ENCODE measurements around the gene MDM4.

Gene MDM4

DNA sequence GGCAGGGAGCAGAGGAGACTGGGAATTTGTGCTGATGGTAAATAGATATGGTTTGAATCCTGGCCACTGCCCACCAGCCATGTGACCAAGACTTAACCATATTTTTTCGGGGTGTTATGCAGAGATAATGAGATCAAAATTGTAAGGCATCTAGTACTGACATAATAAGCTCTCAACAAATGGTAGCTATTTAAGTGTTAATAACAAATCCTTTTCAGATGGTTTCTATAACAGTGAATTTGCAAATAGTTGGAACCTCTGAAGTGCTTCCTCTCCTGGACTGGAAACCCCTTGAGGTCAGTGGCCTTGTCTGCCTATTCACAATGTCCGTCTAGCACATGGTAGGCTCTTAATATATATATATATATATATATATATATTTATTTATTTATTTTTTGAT lies 64.7 kb downstream of the MDM4 start:
- TF ChIP-seq, protein P1, sequence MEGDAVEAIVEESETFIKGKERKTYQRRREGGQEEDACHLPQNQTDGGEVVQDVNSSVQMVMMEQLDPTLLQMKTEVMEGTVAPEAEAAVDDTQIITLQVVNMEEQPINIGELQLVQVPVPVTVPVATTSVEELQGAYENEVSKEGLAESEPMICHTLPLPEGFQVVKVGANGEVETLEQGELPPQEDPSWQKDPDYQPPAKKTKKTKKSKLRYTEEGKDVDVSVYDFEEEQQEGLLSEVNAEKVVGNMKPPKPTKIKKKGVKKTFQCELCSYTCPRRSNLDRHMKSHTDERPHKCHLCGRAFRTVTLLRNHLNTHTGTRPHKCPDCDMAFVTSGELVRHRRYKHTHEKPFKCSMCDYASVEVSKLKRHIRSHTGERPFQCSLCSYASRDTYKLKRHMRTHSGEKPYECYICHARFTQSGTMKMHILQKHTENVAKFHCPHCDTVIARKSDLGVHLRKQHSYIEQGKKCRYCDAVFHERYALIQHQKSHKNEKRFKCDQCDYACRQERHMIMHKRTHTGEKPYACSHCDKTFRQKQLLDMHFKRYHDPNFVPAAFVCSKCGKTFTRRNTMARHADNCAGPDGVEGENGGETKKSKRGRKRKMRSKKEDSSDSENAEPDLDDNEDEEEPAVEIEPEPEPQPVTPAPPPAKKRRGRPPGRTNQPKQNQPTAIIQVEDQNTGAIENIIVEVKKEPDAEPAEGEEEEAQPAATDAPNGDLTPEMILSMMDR (IDR thresholded peaks at IDR 0.05; ENCODE audit: borderline replicate concordance, insufficient read depth, low read depth, low read length) = no peak
- H3K4me3 ChIP-seq (ENCODE audit: low read depth, low read length) = no peak overlapping the region

DNA sequence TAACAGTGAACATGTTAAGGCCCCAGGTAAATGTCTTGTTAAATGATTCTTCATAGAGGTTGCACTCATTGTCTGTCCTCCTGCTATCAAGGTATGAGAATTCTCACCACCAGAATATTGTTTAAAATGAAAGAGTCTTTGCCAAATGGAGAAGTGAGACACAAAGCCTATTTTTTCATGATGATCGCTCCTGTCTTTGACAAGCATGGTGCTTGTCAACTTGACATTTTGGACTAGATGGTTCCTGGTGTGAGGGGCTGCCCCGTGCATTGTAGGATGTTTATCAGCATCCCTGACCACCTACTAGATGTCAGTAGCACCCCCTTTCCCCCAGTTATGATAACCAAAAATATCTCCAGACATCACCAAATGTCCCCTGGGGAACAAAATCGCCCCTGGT lies 65.6 kb downstream of the MDM4 start:
- TF ChIP-seq, protein P1 (IDR thresholded peaks at IDR 0.05; ENCODE audit: borderline replicate concordance, insufficient read depth, low read depth, low read length) = no peak
- no peak overlapping the region for H3K4me3 ChIP-seq (ENCODE audit: low read depth, low read length)

DNA sequence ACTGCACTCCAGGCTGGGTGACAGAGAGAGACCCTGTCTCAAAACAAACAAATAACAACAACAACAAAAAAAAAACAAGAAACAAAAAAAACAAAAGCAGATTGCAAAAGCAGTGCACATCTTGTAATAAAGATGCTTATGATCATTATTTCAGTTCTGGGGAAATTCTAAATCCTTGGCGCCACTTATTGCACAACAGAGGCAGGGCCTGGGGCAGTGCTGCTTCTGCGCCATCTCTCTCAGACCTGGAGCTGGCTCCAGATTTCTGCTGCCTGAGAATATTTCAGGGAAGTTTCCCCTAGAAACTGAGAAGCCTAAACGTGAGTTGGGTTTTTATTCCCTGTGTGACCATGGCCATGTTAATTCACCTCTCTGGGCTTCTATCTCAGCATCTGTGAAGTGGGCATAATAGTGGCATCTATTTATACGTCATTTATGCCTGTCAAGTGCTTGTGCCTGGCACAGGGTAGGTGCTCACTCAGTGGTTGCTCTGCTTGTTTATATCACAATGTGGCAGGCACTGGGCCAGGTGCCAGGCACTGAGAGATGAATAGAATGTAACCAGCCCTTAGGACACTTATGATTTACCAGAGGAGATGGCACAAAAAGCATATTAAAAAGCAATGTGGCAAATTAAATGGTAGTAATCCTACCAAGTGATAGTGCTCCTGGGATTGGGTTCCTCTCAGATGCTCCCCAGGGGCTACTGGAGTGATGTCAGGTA lies 67.9 kb downstream of the MDM4 start:
- no peak overlapping the region for H3K4me3 ChIP-seq (ENCODE audit: low read depth, low read length)
- TF ChIP-seq, protein P1 (IDR thresholded peaks at IDR 0.05; ENCODE audit: borderline replicate concordance, insufficient read depth, low read depth, low read length) = no peak

DNA sequence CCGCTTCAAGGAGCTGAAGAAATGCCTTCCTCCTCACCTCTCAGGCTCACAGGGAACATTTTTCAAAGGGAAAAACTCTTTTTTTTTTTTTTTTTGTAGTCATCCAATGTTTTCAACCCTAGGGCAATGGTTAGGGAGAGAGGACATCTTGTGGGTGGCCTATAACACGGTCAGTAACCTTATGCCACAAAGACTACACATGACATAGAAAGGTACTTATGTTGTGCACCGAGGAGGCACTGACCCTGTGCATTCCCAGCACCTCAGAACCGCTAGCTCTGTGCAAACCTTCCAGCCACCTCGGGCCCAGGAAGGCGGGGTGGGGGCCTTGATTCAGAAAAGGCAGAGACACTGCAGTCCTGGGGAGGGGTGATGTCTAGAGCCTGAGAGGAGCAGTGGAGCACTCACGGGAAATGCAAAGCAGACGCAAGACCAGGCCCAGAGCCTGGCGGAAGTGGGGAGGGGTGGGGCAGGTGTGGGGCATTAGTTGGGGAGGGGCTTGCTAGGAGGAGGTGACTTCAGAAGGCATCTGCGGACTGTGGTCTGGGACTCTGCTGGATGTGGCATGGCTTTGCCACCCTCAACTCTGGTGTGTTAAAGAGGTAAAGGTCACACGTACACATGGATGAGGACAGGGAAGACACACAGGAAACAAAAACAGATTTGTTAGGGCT lies 68.6 kb downstream of the MDM4 start:
- H3K4me3 ChIP-seq (ENCODE audit: low read depth, low read length) = no peak overlapping the region
- TF ChIP-seq, protein P1 (IDR thresholded peaks at IDR 0.05; ENCODE audit: borderline replicate concordance, insufficient read depth, low read depth, low read length) = no peak

DNA sequence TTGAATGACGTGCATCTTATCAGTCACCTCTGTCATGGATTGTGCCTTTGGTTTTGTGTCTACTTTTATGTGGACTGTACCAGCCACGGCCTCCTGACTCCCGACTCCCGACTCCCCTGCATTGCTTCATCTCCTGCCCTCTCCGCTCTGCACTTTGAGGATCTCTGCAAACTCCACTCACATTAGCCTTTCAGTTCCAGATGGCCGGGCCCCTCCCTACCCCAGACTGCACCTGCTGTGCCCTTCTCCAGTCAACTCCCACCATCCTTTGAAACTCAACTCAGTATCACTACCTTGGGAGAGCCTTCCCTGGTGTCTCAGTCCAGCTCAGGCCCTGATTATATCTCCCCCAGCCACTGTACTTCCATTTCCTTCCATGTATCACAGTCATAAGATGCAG lies 71.4 kb downstream of the MDM4 start:
- no peak overlapping the region for H3K4me3 ChIP-seq (ENCODE audit: low read depth, low read length)
- TF ChIP-seq, protein P1 (IDR thresholded peaks at IDR 0.05; ENCODE audit: borderline replicate concordance, insufficient read depth, low read depth, low read length) = no peak

DNA sequence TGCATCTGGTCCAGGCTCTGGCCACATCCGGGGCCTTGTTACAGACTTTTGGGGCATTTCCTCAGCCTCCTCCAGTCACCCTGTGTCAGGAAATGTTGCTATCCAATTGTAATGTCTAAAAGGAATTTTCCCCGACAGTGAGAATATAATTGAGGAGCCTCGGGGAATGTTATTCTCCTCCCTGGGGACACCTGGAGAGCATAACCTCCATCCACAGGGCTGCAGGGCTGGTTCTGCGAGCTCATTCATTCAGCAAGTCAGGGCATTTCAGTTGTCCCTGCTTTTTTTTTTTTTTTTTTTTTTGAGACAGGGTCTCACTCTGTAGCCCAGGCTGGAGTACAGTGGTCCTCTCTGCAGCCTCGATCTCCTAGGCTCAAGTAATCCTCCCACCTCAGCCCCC lies 72.6 kb downstream of the MDM4 start:
- H3K4me3 ChIP-seq (ENCODE audit: low read depth, low read length) = no peak overlapping the region
- TF ChIP-seq, protein P1 (IDR thresholded peaks at IDR 0.05; ENCODE audit: borderline replicate concordance, insufficient read depth, low read depth, low read length) = no peak

All from GM12875 (cell line).